ENCODE results near the gene CCDC201.

- no peak for TF ChIP-seq CTCF (IDR thresholded peaks at IDR 0.05)
- TF ChIP-seq REST (IDR thresholded peaks at IDR 0.05; ENCODE audit: insufficient read depth in 1 of 2, low read depth in 2 of 2, low read length in 1 of 2): no peak
- TF ChIP-seq POLR2AphosphoS5 (IDR thresholded peaks at IDR 0.05; ENCODE audit: low read depth, low read length): no peak
- TF ChIP-seq TCF7L2 (IDR thresholded peaks at IDR 0.05; ENCODE audit: low read depth, low read length): no peak
- TF ChIP-seq SIN3A (IDR thresholded peaks at IDR 0.05; ENCODE audit: borderline replicate concordance, insufficient read depth, low read depth, low read length): no peak
These were observed 19.6 kb upstream of the CCDC201 start for GRCh38 chr7:45892407-45893035.

Measured in Panc1 (cell line).